GM12865 (cell line): ENCODE results near the gene EPHB2.

Experiments
- DNase-seq: peaks from one replicate; pipeline ENCODE4 v3.0.0; 2010; ENCODE audit warnings: low read depth
- H3K4me3 ChIP-seq: 2 replicates; pipeline ENCODE4 v1.5.1; 2011; ENCODE audit warnings: mild to moderate bottlenecking, low read depth, low read length, control low read depth
- CTCF ChIP-seq: IDR thresholded peaks from 2 replicates; pipeline ENCODE4 v1.5.1; 2011; ENCODE audit warnings: low read length, control low read depth, low read depth, inconsistent platforms; ENCODE audit not compliant: insufficient read depth; ENCODE audit errors: missing control alignments

The EPHB2 gene

GRCh38 chr1:22880174-22880601 lies 169.5 kb downstream of the EPHB2 start:
- DNase-seq: no peak
- H3K4me3 ChIP-seq: no peak overlapping the region
- no peak for TF ChIP-seq CTCF

- no peak for DNase-seq
- no peak for TF ChIP-seq CTCF
Measured at GRCh38 chr1:22883406-22883805, 172.8 kb downstream of the EPHB2 start.

GRCh38 chr1:22884806-22885530 lies 174.3 kb downstream of the EPHB2 start:
- TF ChIP-seq CTCF: no peak
- DNase-seq: peak; percentile 56
- no peak overlapping the region; the same call in 1 of the 2 replicates for H3K4me3 ChIP-seq

More at GRCh38 chr1:22883406-22883805, 172.8 kb downstream of the EPHB2 start:
- H3K4me3 ChIP-seq: no peak overlapping the region

GRCh38 chr1:22886211-22886610 lies 175.6 kb downstream of the EPHB2 start:
- no peak overlapping the region for H3K4me3 ChIP-seq
- no peak for DNase-seq
- no peak for TF ChIP-seq CTCF

GRCh38 chr1:22887491-22887890 lies 176.9 kb downstream of the EPHB2 start:
- no peak for TF ChIP-seq CTCF
- no peak for DNase-seq
- no peak overlapping the region for H3K4me3 ChIP-seq

GRCh38 chr1:22888320-22889075 lies 177.9 kb downstream of the EPHB2 start:
- no peak for TF ChIP-seq CTCF
- no peak for DNase-seq
- no peak overlapping the region for H3K4me3 ChIP-seq
